ENCODE results near the gene VPS51.

Gene VPS51

GRCh38 chr11:65121865-65122696 is 26.1 kb downstream of the VPS51 start, which contains the start of the genes FAU and MRPL49:
Gene FAU, minus strand, starts transcription at chr11:65122134. Its CDS starts 321 bp downstream, at chr11:65121813.
Gene MRPL49, plus strand, starts transcription at chr11:65122321. Its CDS starts 26 bp downstream, at chr11:65122347.
- peak; percentile 97 for DNase-seq

- no peak for DNase-seq
Observed at GRCh38 chr11:65124480-65125196, 28.6 kb downstream of the VPS51 start.

GRCh38 chr11:65125197-65126056 is 29.4 kb downstream of the VPS51 start:
- DNase-seq, result no peak

- no peak for DNase-seq
Observed at GRCh38 chr11:65126624-65127274, 30.7 kb downstream of the VPS51 start.

GRCh38 chr11:65127473-65128181 is 31.6 kb downstream of the VPS51 start:
- DNase-seq, result no peak

DNA sequence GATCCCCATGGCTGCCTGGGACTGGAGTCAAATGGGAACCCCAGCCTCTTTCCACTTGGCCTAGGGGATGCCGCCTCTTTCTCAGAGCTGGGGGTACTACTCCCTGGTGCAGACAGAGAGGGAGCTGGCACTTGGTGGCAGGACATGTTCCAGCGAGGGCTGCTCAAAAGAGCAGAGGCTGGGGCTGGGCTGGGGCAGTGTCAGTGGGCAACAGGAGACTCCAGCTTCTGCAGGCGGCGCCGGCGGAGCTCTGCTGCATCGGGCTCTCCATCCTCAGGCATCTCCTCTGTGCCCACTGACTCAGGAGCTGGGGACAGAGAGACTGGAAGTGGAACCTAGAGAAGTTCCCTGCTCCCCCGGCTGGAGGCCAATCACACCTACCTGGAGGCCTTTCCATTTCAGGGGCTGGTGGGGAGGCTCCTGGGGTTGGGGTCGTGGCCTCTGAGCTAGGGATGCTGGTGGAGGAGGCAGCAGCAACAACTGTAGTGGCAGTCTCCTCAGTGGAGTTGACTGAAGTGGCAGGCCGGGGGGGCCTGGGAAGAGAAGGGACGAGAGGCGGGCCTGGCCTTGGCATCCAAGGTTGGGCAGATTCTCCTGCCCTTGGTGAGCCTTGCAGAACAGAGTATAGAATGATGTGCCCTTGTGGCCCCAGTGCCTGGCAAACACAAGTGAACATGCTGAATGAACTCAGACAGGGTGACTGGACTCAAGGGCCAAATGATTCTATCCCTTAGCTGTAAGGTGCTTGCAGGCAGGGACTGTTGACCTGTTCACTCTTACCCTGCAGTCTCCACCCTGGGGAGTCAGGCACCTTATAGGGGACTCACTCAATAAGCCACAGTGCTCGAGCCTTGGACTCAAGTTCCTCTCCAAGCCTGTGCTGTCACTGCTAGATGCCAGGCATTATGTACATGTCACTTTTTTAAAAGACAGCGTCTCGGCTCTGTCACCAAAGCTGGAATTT is 32.5 kb downstream of the VPS51 start:
- no peak for DNase-seq

DNA sequence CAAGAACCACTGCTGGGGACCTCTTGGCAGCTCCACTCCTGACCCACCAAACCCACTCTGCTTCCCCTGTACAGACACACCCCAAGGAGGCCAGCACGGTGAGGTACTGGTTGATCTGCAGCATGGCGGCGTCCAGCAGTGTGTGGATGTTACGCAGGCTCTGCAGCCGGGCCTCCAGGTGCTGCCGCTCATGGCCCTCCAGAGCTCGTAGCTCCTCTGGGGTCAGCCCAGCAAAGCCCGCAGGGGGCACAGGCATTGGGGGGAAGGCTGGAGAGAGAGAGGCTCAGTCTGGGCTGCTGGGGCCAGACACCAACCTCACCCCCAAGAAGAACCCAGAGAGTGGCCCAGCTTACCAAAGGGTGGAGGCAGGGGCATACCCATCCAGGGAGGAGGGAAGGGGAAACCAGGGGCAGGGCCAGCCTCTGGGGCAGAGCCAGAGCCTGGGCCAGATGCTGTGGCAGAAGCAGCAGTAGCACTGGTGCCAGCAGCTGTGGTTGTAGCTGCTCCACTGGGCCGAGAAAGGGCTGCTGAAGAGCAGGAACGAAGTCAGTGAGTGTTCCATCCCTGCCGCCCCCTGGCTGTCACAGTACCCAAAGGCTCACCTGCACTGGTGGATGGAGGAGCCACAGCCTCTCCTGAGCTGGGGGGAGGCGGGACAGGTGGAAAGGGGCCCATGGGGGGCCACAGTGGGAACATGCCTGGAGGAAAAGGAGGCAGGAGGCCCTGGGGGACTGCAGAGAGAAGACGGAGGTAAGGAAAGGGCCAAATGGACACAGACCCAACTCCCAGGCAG is 33.8 kb downstream of the VPS51 start:
- DNase-seq, result no peak

DNA sequence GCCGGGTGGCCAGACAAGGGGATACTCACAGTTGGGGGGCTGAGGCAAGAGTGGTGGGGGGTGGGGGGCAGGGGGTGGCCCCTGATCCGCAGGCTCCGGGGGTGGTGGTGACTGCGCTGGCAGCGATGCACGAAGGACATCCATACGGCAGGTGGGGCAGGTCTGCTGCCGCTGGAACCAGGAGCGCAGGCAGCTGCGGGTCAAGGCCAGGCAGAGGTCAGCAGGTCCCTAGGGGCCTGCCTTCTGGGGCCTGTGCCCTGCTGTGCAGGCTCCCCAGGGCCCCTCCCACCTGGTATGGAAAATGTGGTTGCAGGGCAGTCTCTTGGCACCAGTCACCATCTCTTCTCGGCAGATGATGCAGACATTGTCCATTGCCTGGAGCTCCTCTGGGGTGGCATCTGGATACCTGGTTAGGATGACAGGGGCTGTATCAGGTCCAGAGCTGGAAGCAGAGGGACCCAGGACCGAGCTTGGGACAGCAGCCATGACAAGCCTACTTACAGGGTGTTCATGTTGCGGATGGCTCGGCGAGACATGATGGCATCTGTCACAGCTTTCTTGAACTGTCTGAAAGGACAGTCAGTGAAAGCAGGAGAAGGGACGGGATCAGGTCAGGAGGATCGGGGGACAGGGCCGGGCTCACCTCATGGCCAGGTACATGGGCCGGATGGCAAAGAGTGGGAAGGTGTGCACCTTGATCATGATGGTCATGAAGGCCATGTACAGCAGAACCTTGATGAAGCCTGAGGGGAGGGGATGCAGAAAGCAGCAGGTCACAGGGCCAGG is 34.8 kb downstream of the VPS51 start:
- DNase-seq, result no peak

DNA sequence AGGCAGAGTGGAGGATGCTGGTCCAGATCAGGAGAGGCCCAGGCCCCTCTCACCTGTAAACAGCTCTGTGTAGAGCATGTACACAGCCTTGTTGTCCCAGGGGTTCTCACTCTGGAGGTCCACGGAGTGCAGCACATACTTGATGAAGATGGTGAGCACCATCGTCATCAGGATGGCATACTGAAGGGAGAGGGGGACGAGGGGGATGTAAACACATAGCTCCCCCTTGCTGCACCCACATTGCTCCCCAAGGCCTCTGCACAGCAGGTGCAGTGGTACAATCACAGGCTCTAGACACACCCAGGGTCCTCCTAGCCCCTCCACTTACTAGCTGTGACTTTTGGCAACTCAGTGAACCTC is 35.4 kb downstream of the VPS51 start:
- DNase-seq, result no peak

- DNase-seq, result no peak
Observed at GRCh38 chr11:65131895-65132237, 35.9 kb downstream of the VPS51 start.

GRCh38 chr11:65132238-65132987 is 36.4 kb downstream of the VPS51 start:
- no peak for DNase-seq

- DNase-seq, result no peak
Observed at GRCh38 chr11:65132988-65133700, 37.1 kb downstream of the VPS51 start.

DNA sequence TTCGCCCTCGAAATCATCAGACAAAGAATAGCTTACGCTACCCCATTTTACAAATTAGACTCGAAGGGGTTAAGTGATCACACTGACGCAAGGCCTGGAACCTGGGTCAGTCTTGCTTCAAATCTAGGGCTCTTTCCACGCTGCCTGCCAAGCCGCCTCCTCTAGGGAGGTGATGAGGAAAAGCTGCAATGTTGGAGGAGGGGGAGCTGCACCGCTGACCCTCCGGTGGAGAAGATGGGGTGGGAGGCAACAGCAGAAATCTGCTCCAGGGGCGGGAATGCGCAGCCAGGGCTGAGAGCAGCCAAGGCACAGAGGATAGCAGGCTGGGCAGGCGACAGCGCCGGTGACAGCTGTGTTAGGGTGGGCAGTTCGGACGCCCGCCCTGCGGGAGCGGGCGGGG is 37.7 kb downstream of the VPS51 start:
- no peak for DNase-seq

GRCh38 chr11:65134240-65134951 is 38.4 kb downstream of the VPS51 start, which contains the start of gene SYVN1:
Gene SYVN1, minus strand, starts transcription at chr11:65134519. Its CDS starts 918 bp downstream, at chr11:65133601.
- peak; percentile 83 for DNase-seq

DNA sequence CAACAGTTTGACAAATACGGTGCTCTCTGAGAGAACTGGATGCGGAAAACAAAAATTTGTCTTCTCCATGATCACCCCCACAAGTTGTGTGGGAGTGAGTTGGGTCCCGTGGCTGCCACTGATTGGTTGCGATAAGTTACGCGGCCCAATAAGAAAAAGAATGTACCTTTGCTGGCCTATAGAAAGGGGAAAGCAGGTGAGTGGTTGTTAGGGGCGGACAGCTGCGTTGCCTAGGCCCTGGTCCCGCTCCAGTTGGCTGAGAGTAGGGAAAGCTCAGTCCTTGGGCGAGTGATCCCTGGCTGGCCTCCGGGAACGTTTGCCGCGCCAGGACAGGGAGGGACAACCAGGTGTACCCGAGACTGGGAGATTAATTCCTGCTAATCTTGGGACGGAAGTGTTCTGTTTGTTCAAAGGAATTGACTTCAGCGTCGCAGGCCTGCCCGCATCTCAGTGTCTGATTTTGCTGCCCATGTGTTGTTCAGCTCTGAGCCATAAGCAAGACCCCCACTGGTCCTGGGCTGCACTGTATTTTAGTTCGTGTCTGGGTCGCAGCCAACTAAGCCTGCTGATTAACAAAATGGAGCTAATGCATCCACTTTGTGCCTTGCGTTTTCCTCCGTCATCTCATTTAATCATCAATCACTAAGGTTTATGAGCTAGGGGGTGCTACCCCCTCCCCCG is 39.1 kb downstream of the VPS51 start:
- peak; percentile 95 for DNase-seq

GRCh38 chr11:65135633-65136145 is 39.7 kb downstream of the VPS51 start:
- no peak for DNase-seq

All from HCEC 1CT (cell line).